ENCODE results near the gene IL27RA.

IL27RA gene

GRCh38 chr19:14056069-14056666 lies 24.6 kb downstream of the IL27RA start:
- DNase-seq = no peak
- H3K4me1 Mint-ChIP-seq (ENCODE audit: low read depth) = peaks cover 17% of the 10 kb centered on the region
- H3K27me3 Mint-ChIP-seq = peaks cover 34% of the 10 kb centered on the region
- no peak overlapping the region for H3K27ac Mint-ChIP-seq
- no peaks in the 10 kb centered on the region for H3K9me3 Mint-ChIP-seq
- peaks cover 21% of the 10 kb centered on the region for H3K36me3 Mint-ChIP-seq (ENCODE audit: low read depth)
- H3K4me3 Mint-ChIP-seq = no peak overlapping the region

GRCh38 chr19:14056741-14057356 lies 25.3 kb downstream of the IL27RA start:
- peaks cover 16% of the 10 kb centered on the region for H3K36me3 Mint-ChIP-seq (ENCODE audit: low read depth)
- peak overlapping the region; percentile 25 for H3K4me3 Mint-ChIP-seq
- H3K9me3 Mint-ChIP-seq = no peaks in the 10 kb centered on the region
- peaks cover 36% of the 10 kb centered on the region for H3K27me3 Mint-ChIP-seq
- peaks cover 17% of the 10 kb centered on the region for H3K4me1 Mint-ChIP-seq (ENCODE audit: low read depth)
- no peak for DNase-seq
- no peak overlapping the region for H3K27ac Mint-ChIP-seq

- H3K27me3 Mint-ChIP-seq = peaks cover 36% of the 10 kb centered on the region
- peak overlapping the region; percentile 64 for H3K4me3 Mint-ChIP-seq
- no peak overlapping the region for H3K27ac Mint-ChIP-seq
- H3K9me3 Mint-ChIP-seq = no peaks in the 10 kb centered on the region
- H3K36me3 Mint-ChIP-seq (ENCODE audit: low read depth) = peaks cover under 1% of the 10 kb centered on the region
- H3K4me1 Mint-ChIP-seq (ENCODE audit: low read depth) = peaks cover 17% of the 10 kb centered on the region
- DNase-seq = no peak
Observed at GRCh38 chr19:14058182-14059092, 26.9 kb downstream of the IL27RA start.

- H3K36me3 Mint-ChIP-seq (ENCODE audit: low read depth) = no peaks in the 10 kb centered on the region
- peak overlapping the region; percentile 15 for H3K4me3 Mint-ChIP-seq
- H3K4me1 Mint-ChIP-seq (ENCODE audit: low read depth) = peaks cover 17% of the 10 kb centered on the region
- peak; percentile 67 for DNase-seq
- H3K27me3 Mint-ChIP-seq = peaks cover 36% of the 10 kb centered on the region
- H3K9me3 Mint-ChIP-seq = no peaks in the 10 kb centered on the region
- H3K27ac Mint-ChIP-seq = no peak overlapping the region
Observed at GRCh38 chr19:14059093-14059480, 27.5 kb downstream of the IL27RA start.

GRCh38 chr19:14059652-14060155 lies 28.1 kb downstream of the IL27RA start:
- no peak overlapping the region for H3K4me3 Mint-ChIP-seq
- H3K9me3 Mint-ChIP-seq = no peaks in the 10 kb centered on the region
- H3K36me3 Mint-ChIP-seq (ENCODE audit: low read depth) = no peaks in the 10 kb centered on the region
- no peak overlapping the region for H3K27ac Mint-ChIP-seq
- H3K4me1 Mint-ChIP-seq (ENCODE audit: low read depth) = peaks cover 17% of the 10 kb centered on the region
- DNase-seq = no peak
- peaks cover 36% of the 10 kb centered on the region for H3K27me3 Mint-ChIP-seq

- DNase-seq = no peak
- H3K36me3 Mint-ChIP-seq (ENCODE audit: low read depth) = no peaks in the 10 kb centered on the region
Observed at GRCh38 chr19:14061081-14061749, 29.7 kb downstream of the IL27RA start.

GRCh38 chr19:14061751-14062557 lies 30.4 kb downstream of the IL27RA start, which contains the start of gene PALM3:
Gene PALM3 (minus strand): TSS chr19:14062076. CDS start chr19:14061980, 96 bp downstream.
- Mint-ChIP-seq H3K4me1 (ENCODE audit: low read depth) (peaks cover 16% of the 10 kb centered on the region), H3K4me3 (no peak within 1 kb of the TSS), H3K9me3 (no peaks in the 10 kb centered on the region), H3K36me3 (ENCODE audit: low read depth) (no peaks in the 10 kb centered on the region), H3K27me3 (peaks cover 36% of the 10 kb centered on the region), H3K27ac (no peak within 1 kb of the TSS)
- DNase-seq = no peak

More at GRCh38 chr19:14061081-14061749, 29.7 kb downstream of the IL27RA start:
- Mint-ChIP-seq H3K4me3 (no peak overlapping the region), H3K27me3 (peaks cover 36% of the 10 kb centered on the region), H3K9me3 (no peaks in the 10 kb centered on the region), H3K27ac (no peak overlapping the region), H3K4me1 (ENCODE audit: low read depth) (peaks cover 17% of the 10 kb centered on the region)

GRCh38 chr19:14062558-14062855 lies 30.9 kb downstream of the IL27RA start:
- no peak overlapping the region for H3K27ac Mint-ChIP-seq
- no peak overlapping the region for H3K4me3 Mint-ChIP-seq
- no peaks in the 10 kb centered on the region for H3K36me3 Mint-ChIP-seq (ENCODE audit: low read depth)
- H3K9me3 Mint-ChIP-seq = no peaks in the 10 kb centered on the region
- H3K4me1 Mint-ChIP-seq (ENCODE audit: low read depth) = peaks cover 15% of the 10 kb centered on the region
- H3K27me3 Mint-ChIP-seq = peaks cover 36% of the 10 kb centered on the region
- DNase-seq = no peak

GRCh38 chr19:14063105-14063504 lies 31.5 kb downstream of the IL27RA start:
- Mint-ChIP-seq H3K27me3 (peaks cover 30% of the 10 kb centered on the region), H3K27ac (no peak overlapping the region), H3K36me3 (ENCODE audit: low read depth) (no peaks in the 10 kb centered on the region), H3K4me3 (no peak overlapping the region), H3K4me1 (ENCODE audit: low read depth) (peaks cover 11% of the 10 kb centered on the region), H3K9me3 (no peaks in the 10 kb centered on the region)
- no peak for DNase-seq

GRCh38 chr19:14066134-14066533 lies 34.6 kb downstream of the IL27RA start:
- Mint-ChIP-seq H3K4me3 (no peak overlapping the region), H3K4me1 (ENCODE audit: low read depth) (no peaks in the 10 kb centered on the region), H3K36me3 (ENCODE audit: low read depth) (no peaks in the 10 kb centered on the region), H3K27ac (no peak overlapping the region), H3K27me3 (peaks cover 3% of the 10 kb centered on the region), H3K9me3 (no peaks in the 10 kb centered on the region)
- no peak for DNase-seq

GRCh38 chr19:14070268-14071050 lies 38.9 kb downstream of the IL27RA start:
- Mint-ChIP-seq H3K4me3 (no peak overlapping the region), H3K9me3 (no peaks in the 10 kb centered on the region), H3K27me3 (peaks cover 3% of the 10 kb centered on the region), H3K4me1 (ENCODE audit: low read depth) (peaks cover 26% of the 10 kb centered on the region), H3K36me3 (ENCODE audit: low read depth) (peaks cover 4% of the 10 kb centered on the region), H3K27ac (no peak overlapping the region)
- DNase-seq = no peak

GRCh38 chr19:14072535-14073260 lies 41.1 kb downstream of the IL27RA start, which contains the start of gene MISP3:
Gene MISP3 (plus strand): TSS chr19:14072786. CDS start chr19:14073310, 524 bp downstream.
- Mint-ChIP-seq H3K36me3 (ENCODE audit: low read depth) (peaks cover 4% of the 10 kb centered on the region), H3K4me1 (ENCODE audit: low read depth) (peaks cover 26% of the 10 kb centered on the region), H3K4me3 (peak within 1 kb of the TSS; percentile 84), H3K27ac (no peak within 1 kb of the TSS), H3K27me3 (peaks cover 3% of the 10 kb centered on the region), H3K9me3 (no peaks in the 10 kb centered on the region)
- DNase-seq = peak; percentile 67
